Calu3 (cell line): ENCODE measurements around the gene EYS. TPM values are rescaled to one million over a fixed set of nuclear protein-coding genes. Genes with fewer than 3 reads are reported as not detected.

Experiments used
- BruUV-seq: library from RNA; stranded (reverse); fragments of 400-500 nt; replicated peaks from 2 replicates; lab custom pipeline; 2021; lab: Mats Ljungman, UMichigan
- CTCF ChIA-PET: fragments of 300-600 bp; sonication (Branson Sonifier 250); formaldehyde crosslinking; loops from one replicate; lab custom pipeline; 2022; ENCODE audit warnings: antibody characterized with exemption; lab: Charles Lee
- DNase-seq: peaks from one replicate; pipeline ENCODE4 v3.0.0; 2022
- H3K27ac Mint-ChIP-seq: one replicate; pipeline ENCODE4 v1.8.0; 2022; ENCODE audit warnings: mixed read lengths; ENCODE audit not compliant: unreplicated experiment
- H3K27me3 Mint-ChIP-seq: one replicate; pipeline ENCODE4 v1.8.0; 2022; ENCODE audit warnings: mixed read lengths; ENCODE audit not compliant: unreplicated experiment
- H3K36me3 Mint-ChIP-seq: one replicate; pipeline ENCODE4 v1.8.0; 2022; ENCODE audit warnings: mild to moderate bottlenecking, moderate library complexity, mixed read lengths; ENCODE audit not compliant: insufficient read depth, unreplicated experiment
- H3K4me1 Mint-ChIP-seq: one replicate; pipeline ENCODE4 v1.8.0; 2022; ENCODE audit warnings: mild to moderate bottlenecking, low read depth, mixed read lengths; ENCODE audit not compliant: unreplicated experiment
- H3K4me3 Mint-ChIP-seq: one replicate; pipeline ENCODE4 v1.8.0; 2022; ENCODE audit warnings: mild to moderate bottlenecking, low read depth, moderate library complexity, mixed read lengths; ENCODE audit not compliant: unreplicated experiment
- H3K9me3 Mint-ChIP-seq: one replicate; pipeline ENCODE4 v1.8.0; 2022; ENCODE audit warnings: low read depth, mixed read lengths; ENCODE audit not compliant: unreplicated experiment
- intact Hi-C: fragments of 100-400 bp; cut with micrococcal nuclease; formaldehyde crosslinking; loops from one replicate; pipeline ENCODE4 v1.10.0; 2022; ENCODE audit not compliant: unreplicated experiment
- total RNA-seq: library from RNA; stranded (reverse); gene quantifications from 2 replicates; pipeline ENCODE4 v1.2.3, GENCODE V29; 2022
- TF ChIP-seq, protein P1 (sequence below): fragments of 200-600 bp; IDR thresholded peaks from one replicate; pipeline ENCODE4 v1.8.0; 2022; ENCODE audit warnings: antibody characterized with exemption; ENCODE audit not compliant: unreplicated experiment

EYS gene
- total RNA-seq, 1 experiment from 2014 or later, result not detected

GRCh38 chr6:64988148-64988547, 718.9 kb downstream of the EYS start:
- TF ChIP-seq, protein P1, sequence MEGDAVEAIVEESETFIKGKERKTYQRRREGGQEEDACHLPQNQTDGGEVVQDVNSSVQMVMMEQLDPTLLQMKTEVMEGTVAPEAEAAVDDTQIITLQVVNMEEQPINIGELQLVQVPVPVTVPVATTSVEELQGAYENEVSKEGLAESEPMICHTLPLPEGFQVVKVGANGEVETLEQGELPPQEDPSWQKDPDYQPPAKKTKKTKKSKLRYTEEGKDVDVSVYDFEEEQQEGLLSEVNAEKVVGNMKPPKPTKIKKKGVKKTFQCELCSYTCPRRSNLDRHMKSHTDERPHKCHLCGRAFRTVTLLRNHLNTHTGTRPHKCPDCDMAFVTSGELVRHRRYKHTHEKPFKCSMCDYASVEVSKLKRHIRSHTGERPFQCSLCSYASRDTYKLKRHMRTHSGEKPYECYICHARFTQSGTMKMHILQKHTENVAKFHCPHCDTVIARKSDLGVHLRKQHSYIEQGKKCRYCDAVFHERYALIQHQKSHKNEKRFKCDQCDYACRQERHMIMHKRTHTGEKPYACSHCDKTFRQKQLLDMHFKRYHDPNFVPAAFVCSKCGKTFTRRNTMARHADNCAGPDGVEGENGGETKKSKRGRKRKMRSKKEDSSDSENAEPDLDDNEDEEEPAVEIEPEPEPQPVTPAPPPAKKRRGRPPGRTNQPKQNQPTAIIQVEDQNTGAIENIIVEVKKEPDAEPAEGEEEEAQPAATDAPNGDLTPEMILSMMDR, result no peak
- BruUV-seq, result no TSS peak
- Mint-ChIP-seq H3K4me3 (no peak overlapping the region), H3K36me3 (no peaks in the 10 kb centered on the region), H3K4me1 (no peaks in the 10 kb centered on the region), H3K9me3 (peaks cover 2% of the 10 kb centered on the region), H3K27me3 (no peaks in the 10 kb centered on the region), H3K27ac (no peak overlapping the region)
- no peak for DNase-seq
- intact Hi-C loops, result no loop called here
- CTCF ChIA-PET, result no interaction called here

DNA sequence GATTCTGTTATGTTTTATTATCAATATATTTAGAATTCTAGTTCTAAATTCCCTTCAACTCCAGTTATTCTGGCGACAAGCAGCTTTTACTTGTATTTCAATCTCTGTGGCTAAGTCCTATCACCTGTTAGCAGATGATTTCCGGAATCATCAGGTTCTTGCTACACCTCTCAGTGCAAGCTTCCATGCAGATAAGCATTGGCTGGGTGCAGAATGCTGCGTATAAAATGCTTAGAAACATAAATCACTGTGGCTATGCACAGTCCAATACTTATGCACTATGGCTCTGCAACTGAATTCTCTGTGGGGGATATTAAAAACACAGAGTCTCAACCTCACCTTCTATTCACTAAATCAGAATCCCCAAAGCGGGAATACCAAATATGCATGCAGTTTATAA, 720.0 kb downstream of the EYS start:
- no TSS peak for BruUV-seq
- CTCF ChIA-PET, result no interaction called here
- Mint-ChIP-seq H3K4me1 (no peaks in the 10 kb centered on the region), H3K27me3 (no peaks in the 10 kb centered on the region), H3K9me3 (peaks cover 2% of the 10 kb centered on the region), H3K4me3 (no peak overlapping the region), H3K36me3 (no peaks in the 10 kb centered on the region), H3K27ac (no peak overlapping the region)
- no peak for DNase-seq
- intact Hi-C loops, result no loop called here
- TF ChIP-seq, protein P1, result no peak

DNA sequence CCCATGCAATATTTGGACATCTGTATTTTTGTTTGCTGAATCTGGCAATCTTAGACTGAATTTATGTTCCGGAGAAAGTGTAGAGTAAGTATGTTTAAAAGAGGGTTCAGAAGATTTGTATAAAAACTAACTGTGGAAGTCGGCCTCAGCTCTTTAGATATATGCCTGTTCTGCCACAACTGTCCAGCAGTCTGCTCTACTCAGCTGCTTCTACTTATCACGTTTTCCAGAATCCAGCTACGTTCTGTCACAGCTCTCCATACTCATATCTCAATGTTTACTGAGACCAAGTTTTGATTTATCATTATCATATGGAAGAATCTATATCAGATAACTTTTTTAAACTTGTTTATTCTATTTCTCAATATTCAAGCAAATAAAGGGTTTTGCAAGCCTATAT, 721.3 kb downstream of the EYS start:
- intact Hi-C loops, result no loop called here
- H3K27ac Mint-ChIP-seq, result no peak overlapping the region
- no peaks in the 10 kb centered on the region for H3K36me3 Mint-ChIP-seq
- H3K4me1 Mint-ChIP-seq, result no peaks in the 10 kb centered on the region
- H3K9me3 Mint-ChIP-seq, result peaks cover 2% of the 10 kb centered on the region
- DNase-seq, result no peak
- TF ChIP-seq, protein P1, result no peak
- CTCF ChIA-PET, result no interaction called here
- no TSS peak for BruUV-seq
- no peaks in the 10 kb centered on the region for H3K27me3 Mint-ChIP-seq
- no peak overlapping the region for H3K4me3 Mint-ChIP-seq

- Mint-ChIP-seq H3K4me1 (no peaks in the 10 kb centered on the region), H3K27ac (no peak overlapping the region), H3K36me3 (no peaks in the 10 kb centered on the region), H3K27me3 (no peaks in the 10 kb centered on the region), H3K4me3 (no peak overlapping the region), H3K9me3 (peaks cover 2% of the 10 kb centered on the region)
- CTCF ChIA-PET, result no interaction called here
- no TSS peak for BruUV-seq
- no peak for DNase-seq
- TF ChIP-seq, protein P1, result no peak
- intact Hi-C loops, result no loop called here
These were observed 722.1 kb downstream of the EYS start for GRCh38 chr6:64984948-64985347.
